RWPE2 (cell line): ENCODE data around the gene DAP.

Experiments
- ATAC-seq: fragments of 200-7000 bp; cut with Tn5 transposase; 3 replicates; pipeline ENCODE4 v1.9.1; 2021; ENCODE audit warnings: low read depth
- DNase-seq: peaks from one replicate; pipeline ENCODE4 v3.0.0-alpha.2; 2020; ENCODE audit warnings: low spot score
- H3K27ac ChIP-seq: fragments of 450-650 bp; 2 replicates; pipeline ENCODE4 v1.5.1; 2017; ENCODE audit warnings: mild to moderate bottlenecking; ENCODE audit not compliant: poor library complexity, severe bottlenecking
- H3K27me3 ChIP-seq: fragments of 250-450 bp; sonication (Bioruptor Pico); 2 replicates; pipeline ENCODE4 v1.5.1; 2021; ENCODE audit warnings: mild to moderate bottlenecking, moderate library complexity; ENCODE audit not compliant: insufficient read depth, poor library complexity, severe bottlenecking
- H3K36me3 ChIP-seq: fragments of 250-450 bp; sonication (Bioruptor Pico); 2 replicates; pipeline ENCODE4 v1.5.1; 2020; ENCODE audit warnings: low read depth, mild to moderate bottlenecking, moderate library complexity
- H3K4me1 ChIP-seq: fragments of 250-450 bp; sonication (Bioruptor Pico); 2 replicates; pipeline ENCODE4 v1.5.1; 2021; ENCODE audit warnings: mild to moderate bottlenecking, moderate library complexity; ENCODE audit not compliant: insufficient read depth, poor library complexity, severe bottlenecking
- H3K4me3 ChIP-seq: fragments of 250-450 bp; sonication (Bioruptor Pico); 2 replicates; pipeline ENCODE4 v1.5.1; 2021; ENCODE audit warnings: mild to moderate bottlenecking, moderate library complexity; ENCODE audit not compliant: severe bottlenecking
- H3K9me3 ChIP-seq: fragments of 250-450 bp; sonication (Bioruptor Pico); 2 replicates; pipeline ENCODE4 v1.5.1; 2021; ENCODE audit warnings: mild to moderate bottlenecking, moderate library complexity; ENCODE audit not compliant: severe bottlenecking
- TF ChIP-seq, protein P1 (sequence below): fragments of 450-650 bp; IDR thresholded peaks from one replicate; pipeline ENCODE4 v1.5.1; 2017; ENCODE audit warnings: mild to moderate bottlenecking, moderate library complexity; ENCODE audit not compliant: poor library complexity, severe bottlenecking

The DAP gene

DNA sequence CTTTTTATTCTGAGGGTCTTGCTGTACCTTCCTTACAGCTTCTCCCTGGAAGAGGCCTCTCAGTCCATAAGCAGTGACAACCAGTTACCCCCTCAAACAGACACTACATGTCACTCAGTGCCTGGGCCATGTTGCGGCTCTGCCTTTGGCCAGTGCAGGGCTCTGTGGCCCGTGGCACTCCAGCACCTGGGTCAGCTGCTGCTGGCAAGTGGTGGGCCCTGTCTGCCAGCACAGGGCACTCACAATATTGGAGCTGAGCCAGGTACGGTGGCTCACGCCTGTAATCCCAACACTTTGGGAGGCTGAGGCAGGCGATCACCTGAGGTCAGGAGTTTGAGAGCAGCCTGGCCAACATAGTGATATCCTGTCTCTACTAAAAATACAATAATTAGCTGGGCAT is 24.2 kb downstream of the DAP start:
- DNase-seq = no peak
- H3K4me3 ChIP-seq = no peak overlapping the region
- H3K27me3 ChIP-seq = no peaks in the 10 kb centered on the region
- H3K4me1 ChIP-seq = no peaks in the 10 kb centered on the region
- ATAC-seq = no peak
- H3K27ac ChIP-seq = no peak overlapping the region
- H3K9me3 ChIP-seq = no peaks in the 10 kb centered on the region
- TF ChIP-seq, protein P1, sequence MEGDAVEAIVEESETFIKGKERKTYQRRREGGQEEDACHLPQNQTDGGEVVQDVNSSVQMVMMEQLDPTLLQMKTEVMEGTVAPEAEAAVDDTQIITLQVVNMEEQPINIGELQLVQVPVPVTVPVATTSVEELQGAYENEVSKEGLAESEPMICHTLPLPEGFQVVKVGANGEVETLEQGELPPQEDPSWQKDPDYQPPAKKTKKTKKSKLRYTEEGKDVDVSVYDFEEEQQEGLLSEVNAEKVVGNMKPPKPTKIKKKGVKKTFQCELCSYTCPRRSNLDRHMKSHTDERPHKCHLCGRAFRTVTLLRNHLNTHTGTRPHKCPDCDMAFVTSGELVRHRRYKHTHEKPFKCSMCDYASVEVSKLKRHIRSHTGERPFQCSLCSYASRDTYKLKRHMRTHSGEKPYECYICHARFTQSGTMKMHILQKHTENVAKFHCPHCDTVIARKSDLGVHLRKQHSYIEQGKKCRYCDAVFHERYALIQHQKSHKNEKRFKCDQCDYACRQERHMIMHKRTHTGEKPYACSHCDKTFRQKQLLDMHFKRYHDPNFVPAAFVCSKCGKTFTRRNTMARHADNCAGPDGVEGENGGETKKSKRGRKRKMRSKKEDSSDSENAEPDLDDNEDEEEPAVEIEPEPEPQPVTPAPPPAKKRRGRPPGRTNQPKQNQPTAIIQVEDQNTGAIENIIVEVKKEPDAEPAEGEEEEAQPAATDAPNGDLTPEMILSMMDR = no peak
- H3K36me3 ChIP-seq = peaks cover 80% of the 10 kb centered on the region

DNA sequence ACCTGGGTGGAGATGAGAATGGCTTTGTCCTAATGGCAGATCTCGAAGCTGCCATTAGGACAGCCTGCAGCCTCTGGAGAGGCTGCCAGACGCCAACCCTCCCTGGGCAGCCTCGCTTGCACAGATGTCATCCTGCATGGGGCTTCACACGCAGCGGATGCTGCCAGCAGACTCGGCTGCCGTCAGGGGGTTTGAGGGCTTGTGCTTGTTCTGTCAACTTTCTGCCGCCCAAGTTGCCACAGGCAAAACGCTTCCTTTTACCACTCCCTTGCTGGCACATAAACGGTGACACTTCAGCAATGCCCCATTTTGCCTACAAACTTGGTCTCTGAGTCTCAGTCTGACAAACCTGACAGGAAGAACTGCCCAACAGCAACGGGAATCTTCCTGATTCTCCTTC is 24.7 kb downstream of the DAP start:
- Histone ChIP-seq H3K36me3 (peaks cover 80% of the 10 kb centered on the region), H3K9me3 (no peaks in the 10 kb centered on the region), H3K27me3 (no peaks in the 10 kb centered on the region), H3K4me1 (no peaks in the 10 kb centered on the region), H3K27ac (no peak overlapping the region), H3K4me3 (no peak overlapping the region)
- ATAC-seq = no peak
- TF ChIP-seq, protein P1 = no peak
- DNase-seq = no peak

DNA sequence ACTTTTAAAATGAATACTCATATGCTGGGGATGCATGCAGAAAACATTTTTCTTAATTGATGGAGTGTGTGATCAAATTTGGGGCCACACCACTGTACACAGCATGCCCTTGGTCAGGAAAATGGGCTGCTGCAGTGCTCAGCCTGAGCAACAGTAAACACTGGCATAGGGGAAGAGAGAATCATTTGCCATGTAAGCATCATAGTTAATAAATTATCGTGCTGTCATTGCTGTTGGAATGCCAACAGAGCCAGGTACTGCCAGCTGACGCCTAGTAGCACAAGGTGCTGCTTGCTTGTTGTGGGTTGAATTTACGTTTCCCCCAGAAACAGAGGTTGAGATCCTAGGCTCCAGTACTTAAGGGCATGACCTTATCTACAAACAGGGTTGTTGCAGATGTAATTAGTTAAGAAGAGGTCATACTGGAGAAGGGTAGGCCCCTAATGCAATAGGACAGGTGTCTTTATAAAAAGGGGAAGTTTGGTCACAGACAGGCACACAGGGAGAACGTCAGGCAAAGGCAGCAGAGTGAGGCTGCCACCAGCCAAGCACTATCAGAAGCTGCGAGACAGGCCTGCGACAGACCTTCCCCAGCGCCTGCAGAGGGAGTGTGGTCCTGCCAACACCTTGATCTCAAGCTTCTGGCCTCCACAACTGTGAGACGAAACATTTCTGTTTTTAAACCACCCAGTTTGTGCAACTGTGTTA is 25.3 kb downstream of the DAP start:
- no peaks in the 10 kb centered on the region for H3K9me3 ChIP-seq
- TF ChIP-seq, protein P1 = no peak
- H3K36me3 ChIP-seq = peaks cover 75% of the 10 kb centered on the region
- no peaks in the 10 kb centered on the region for H3K27me3 ChIP-seq
- H3K4me3 ChIP-seq = no peak overlapping the region
- no peak overlapping the region for H3K27ac ChIP-seq
- no peak for ATAC-seq
- DNase-seq = no peak
- no peaks in the 10 kb centered on the region for H3K4me1 ChIP-seq

DNA sequence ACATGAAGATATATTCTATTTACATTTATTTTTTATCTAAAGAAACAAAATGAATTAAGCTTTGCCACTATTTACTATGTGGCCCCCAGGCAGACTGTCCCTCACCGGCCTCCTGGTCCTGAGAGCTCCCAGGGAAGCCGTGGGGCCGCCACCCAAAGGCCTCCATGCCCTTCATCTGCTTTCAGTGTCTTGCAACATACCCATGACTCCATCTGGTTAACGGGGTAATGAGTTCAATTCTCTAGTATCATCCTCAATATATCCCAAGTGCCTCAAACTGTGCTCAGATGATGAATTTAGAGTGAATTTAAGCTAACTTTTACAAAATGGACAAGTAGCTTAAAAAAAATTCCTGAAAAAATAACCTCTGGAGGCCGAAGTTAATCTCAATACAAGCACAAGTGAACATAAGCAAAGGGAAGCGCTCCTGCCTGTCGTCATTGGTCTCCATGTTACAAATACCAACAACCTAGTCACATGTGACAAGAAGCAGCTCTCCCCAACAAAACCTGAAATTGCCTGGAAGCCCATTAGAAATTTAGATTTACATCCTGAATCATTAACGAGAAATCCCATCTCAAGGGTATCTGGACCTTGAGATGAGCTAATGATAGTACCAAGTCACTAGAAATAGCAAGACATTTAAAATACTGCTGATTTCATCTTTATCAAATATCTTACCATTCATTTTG is 26.1 kb downstream of the DAP start:
- DNase-seq (no peak), ATAC-seq (no peak)
- Histone ChIP-seq H3K4me3 (no peak overlapping the region), H3K27me3 (no peaks in the 10 kb centered on the region), H3K9me3 (no peaks in the 10 kb centered on the region), H3K27ac (no peak overlapping the region), H3K4me1 (no peaks in the 10 kb centered on the region), H3K36me3 (peaks cover 67% of the 10 kb centered on the region)
- TF ChIP-seq, protein P1 = no peak
